Ectodermal cell (in vitro differentiated cells): ENCODE data around the gene SARNP.
A peak's percentile ranks its signal among the peaks of the same experiment; 100 is the strongest.

ENCODE experiments used
- H3K27ac ChIP-seq: 2 replicates; pipeline ENCODE4 v1.7.0; 2013; ENCODE audit warnings: mild to moderate bottlenecking, low read depth, low read length; ENCODE audit not compliant: insufficient read depth, poor library complexity, severe bottlenecking
- H3K27me3 ChIP-seq: 2 replicates; pipeline ENCODE4 v1.7.0; 2013; ENCODE audit warnings: mild to moderate bottlenecking, low read length; ENCODE audit not compliant: insufficient read depth, control insufficient read depth, poor library complexity, severe bottlenecking
- H3K36me3 ChIP-seq: one replicate; pipeline ENCODE4 v1.7.0; 2013; ENCODE audit warnings: low read length; ENCODE audit not compliant: control insufficient read depth, insufficient read depth
- H3K4me1 ChIP-seq: one replicate; pipeline ENCODE4 v1.7.0; 2013; ENCODE audit warnings: low read length; ENCODE audit not compliant: control insufficient read depth, insufficient read depth
- H3K4me3 ChIP-seq: 2 replicates; pipeline ENCODE4 v1.7.0; 2013; ENCODE audit warnings: low read depth, low read length, control low read depth; ENCODE audit not compliant: insufficient read depth
- H3K9me3 ChIP-seq: 2 replicates; pipeline ENCODE4 v1.7.0; 2013; ENCODE audit warnings: mild to moderate bottlenecking, low read length, moderate library complexity; ENCODE audit not compliant: control insufficient read depth
- WGBS, 2 experiments: methylation state at CpG; one replicate each; pipeline ENCODE4 v1.1.7; 2013; ENCODE audit warnings: missing lambda C conversion rate in 2 of 2; 5-methylcytosine and 5-hydroxymethylcytosine counted together

The SARNP gene

DNA sequence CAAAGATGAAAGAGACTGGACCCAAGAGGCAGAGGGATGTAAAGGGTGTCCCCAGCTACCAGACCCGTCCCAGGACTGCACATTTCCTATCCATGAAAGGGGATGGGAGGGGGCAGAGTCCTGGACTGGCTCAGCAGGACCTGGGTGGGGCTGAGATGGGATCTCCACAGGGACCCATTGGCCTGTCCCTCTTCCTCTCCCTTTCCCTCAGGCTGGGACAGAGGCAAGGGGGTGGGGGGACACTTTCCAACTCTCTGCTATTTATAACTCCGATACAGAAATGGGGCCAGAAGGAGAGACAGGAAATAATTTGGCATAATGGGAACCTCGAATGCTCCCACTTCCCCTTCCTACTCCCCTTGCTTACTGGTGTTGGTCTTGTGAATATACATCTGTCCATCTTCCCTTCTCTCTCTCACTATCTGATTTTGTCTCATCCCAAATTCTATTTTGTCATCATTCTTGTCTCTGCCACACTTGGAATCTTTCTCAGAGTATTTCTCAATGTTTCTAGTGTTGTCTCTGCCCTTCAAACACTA lies 108.8 kb downstream of the SARNP start:
- Histone ChIP-seq H3K36me3 (no peaks in the 10 kb centered on the region), H3K27ac (no peak overlapping the region), H3K9me3 (no peaks in the 10 kb centered on the region), H3K4me3 (peak overlapping the region; percentile 63), H3K4me1 (peaks cover 29% of the 10 kb centered on the region), H3K27me3 (peaks cover 13% of the 10 kb centered on the region)
- 25 to 44% methylated on average over 2 to 3 of the region's 3 CpGs for WGBS, 2 experiments

DNA sequence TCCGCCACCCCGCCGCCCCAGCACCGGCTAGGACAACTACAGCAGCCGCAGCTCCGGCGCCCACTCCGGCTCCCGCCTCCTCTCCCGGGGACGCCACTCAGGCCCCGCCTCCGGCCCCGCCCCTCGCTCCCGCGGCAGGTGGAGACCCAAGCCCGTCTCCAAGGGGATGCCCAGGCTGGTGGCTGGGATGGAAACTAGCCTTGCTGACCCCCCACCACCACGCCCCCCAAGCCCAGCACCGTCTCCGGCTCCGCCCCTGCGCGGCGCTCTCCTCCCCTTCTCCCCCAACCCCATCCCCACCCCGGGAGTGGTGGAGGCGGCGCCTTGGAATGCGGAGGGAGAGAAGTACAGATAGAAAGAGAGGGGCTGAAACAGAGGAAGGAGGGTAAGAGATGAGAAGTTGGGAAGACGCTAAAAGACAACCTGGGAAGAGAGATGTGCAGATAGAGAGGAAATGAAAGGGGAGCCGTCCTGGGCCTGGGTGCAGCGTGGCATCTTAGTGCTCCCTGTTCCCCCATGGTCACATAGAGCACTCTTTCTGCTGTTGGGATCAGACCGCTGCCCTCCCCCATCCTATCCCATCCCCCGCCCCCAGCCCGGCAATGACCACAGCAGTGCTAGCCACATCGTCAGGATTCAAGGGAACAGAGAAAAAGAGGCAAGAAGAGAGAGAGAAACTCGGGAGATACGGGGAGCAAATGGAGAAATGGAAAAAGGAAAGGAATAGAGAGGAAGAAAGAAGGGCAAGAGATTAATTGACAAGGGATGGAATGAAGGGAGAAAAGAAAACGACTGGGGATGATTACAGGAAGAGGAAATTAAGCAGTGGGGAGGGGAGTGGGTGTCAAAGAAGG lies 109.5 kb downstream of the SARNP start, which contains the start of gene ITGA7:
Gene ITGA7 (minus strand): TSS at position 64 of the 854 bp plus-strand sequence. CDS start 222 bp downstream, outside the sequence.
- Histone ChIP-seq H3K4me1 (peaks cover 29% of the 10 kb centered on the region), H3K27me3 (peaks cover 13% of the 10 kb centered on the region), H3K27ac (no peak within 1 kb of the TSS)

More for the DNA sequence above, 109.5 kb downstream of the SARNP start, which contains the start of gene ITGA7:
- 0% methylated on average over 30 to 38 of the region's 39 CpGs for WGBS, 2 experiments
- Histone ChIP-seq H3K36me3 (no peaks in the 10 kb centered on the region), H3K9me3 (no peaks in the 10 kb centered on the region), H3K4me3 (peak within 1 kb of the TSS; percentile 63)
